HCT116 (cell line): ENCODE data around the gene TMEM150A.

Experiments used
- ATF3 ChIP-seq: IDR thresholded peaks from 2 replicates; pipeline ENCODE4 v1.6.1; 2012
- CTCF ChIP-seq, 3 experiments: fragments of 200-600 bp in 1 of 3; sonication (generic) in 1 of 3; IDR thresholded peaks in 2 of 3; conservative IDR thresholded peaks in 1 of 3; 2 replicates each; pipeline ENCODE4 v1.5.1; 2012 to 2017; ENCODE audit warnings: low read depth in 2 of 3, low read length in 2 of 3, antibody characterized with exemption in 1 of 3, borderline replicate concordance in 1 of 3, control low read depth in 1 of 3, mild to moderate bottlenecking in 1 of 3, mixed read lengths in 1 of 3, mixed run types in 1 of 3, moderate library complexity in 1 of 3; ENCODE audit not compliant: insufficient read depth in 1 of 3
- EZH2 ChIP-seq: fragments of 200-600 bp; sonication (generic); IDR thresholded peaks from 2 replicates; pipeline ENCODE4 v1.6.1; 2017; ENCODE audit warnings: antibody characterized with exemption, mixed run types
- EZH2phosphoT487 ChIP-seq: fragments of 200-600 bp; IDR thresholded peaks from 2 replicates; pipeline ENCODE4 v1.6.1; 2018; ENCODE audit warnings: antibody characterized with exemption, borderline replicate concordance
- JUND ChIP-seq: IDR thresholded peaks from 2 replicates; pipeline ENCODE4 v1.6.1; 2012
- POLR2A ChIP-seq: IDR thresholded peaks from 2 replicates; pipeline ENCODE4 v1.7.0; 2011; ENCODE audit warnings: borderline replicate concordance; ENCODE audit not compliant: insufficient read depth, insufficient read length; ENCODE audit errors: extremely low read depth
- POLR2AphosphoS5 ChIP-seq: IDR thresholded peaks from 2 replicates; pipeline ENCODE4 v1.6.1; 2011; ENCODE audit warnings: mild to moderate bottlenecking, low read depth, low read length, moderate library complexity
- RAD21 ChIP-seq: IDR thresholded peaks from 2 replicates; pipeline ENCODE4 v1.6.1; 2012; ENCODE audit warnings: low read depth, mild to moderate bottlenecking
- REST ChIP-seq: IDR thresholded peaks from 2 replicates; pipeline ENCODE4 v1.6.1; 2012; ENCODE audit warnings: low read depth
- SRF ChIP-seq: IDR thresholded peaks from 2 replicates; pipeline ENCODE4 v1.6.1; 2012; ENCODE audit warnings: low read depth
- YY1 ChIP-seq: IDR thresholded peaks from 2 replicates; pipeline ENCODE4 v1.6.1; 2011; ENCODE audit warnings: low read length, low read depth, moderate library complexity, mild to moderate bottlenecking; ENCODE audit not compliant: insufficient replicate concordance; ENCODE audit errors: extremely low read depth
- ZFX ChIP-seq: fragments of 450-650 bp; IDR thresholded peaks from 2 replicates; pipeline ENCODE4 v1.6.1; 2017
- ZNF274 ChIP-seq: fragments of 200-500 bp; sonication (Bioruptor generic); IDR thresholded peaks from 2 replicates; pipeline ENCODE4 v1.6.1; 2014; ENCODE audit warnings: mild to moderate bottlenecking, low read depth, low read length, inconsistent platforms

GRCh38 chr2:85631316-85631715 lies 28.8 kb upstream of the TMEM150A start:
- no peak for TF ChIP-seq CTCF (IDR thresholded peaks at IDR 0.05 in 2 of 3, conservative IDR thresholded peaks at IDR 0.05 in 1 of 3; ENCODE audit: borderline replicate concordance in 1 of 3, insufficient read depth in 1 of 3, low read depth in 2 of 3, low read length in 2 of 3)
- no peak for TF ChIP-seq REST
- no peak for TF ChIP-seq YY1
- TF ChIP-seq ATF3: no peak
- TF ChIP-seq ZFX: no peak
- no peak for TF ChIP-seq EZH2phosphoT487
- no peak for TF ChIP-seq POLR2AphosphoS5
- TF ChIP-seq RAD21: no peak
- no peak for TF ChIP-seq EZH2
- no peak for TF ChIP-seq POLR2A
- no peak for TF ChIP-seq ZNF274
- no peak for TF ChIP-seq JUND
- no peak for TF ChIP-seq SRF
